ENCODE data around the gene IQGAP2.

IQGAP2 gene

GRCh38 chr5:76747706-76748105 lies 344.6 kb downstream of the IQGAP2 start:
- DNase-seq (ENCODE audit: low spot score), result no peak

- DNase-seq (ENCODE audit: low spot score), result no peak
Measured at GRCh38 chr5:76751291-76751690, 348.2 kb downstream of the IQGAP2 start.

- DNase-seq (ENCODE audit: low spot score), result no peak
Measured at GRCh38 chr5:76754668-76755078, 351.6 kb downstream of the IQGAP2 start.

GRCh38 chr5:76755779-76756637 lies 352.9 kb downstream of the IQGAP2 start:
- no peak for DNase-seq (ENCODE audit: low spot score)

GRCh38 chr5:76757049-76757448 lies 354.0 kb downstream of the IQGAP2 start:
- no peak for DNase-seq (ENCODE audit: low spot score)

Data from NAMALWA (cell line).